Smooth muscle cell (in vitro differentiated cells): ENCODE data around the gene PCBP3. TPM values are rescaled to one million over a fixed set of nuclear protein-coding genes. Genes with fewer than 3 reads are reported as not detected.
A peak's percentile ranks its signal among the peaks of the same experiment; 100 is the strongest.

Source experiments
- DNase-seq: peaks from one replicate; lab custom pipeline; 2025; ENCODE audit not compliant: unreplicated experiment; lab: John Stamatoyannopoulos, UW
- H2AFZ ChIP-seq: fragments of 200-600 bp; sonication (generic); 2 replicates; pipeline ENCODE4 v1.6.0; 2016; ENCODE audit warnings: antibody characterized with exemption, low read depth, mild to moderate bottlenecking
- H3F3A ChIP-seq: fragments of 200-600 bp; sonication (generic); 2 replicates; pipeline ENCODE4 v1.6.0; 2017; ENCODE audit warnings: antibody characterized with exemption, low read depth
- H3K27ac ChIP-seq: fragments of 200-600 bp; sonication (generic); 2 replicates; pipeline ENCODE4 v1.5.1; 2016; ENCODE audit warnings: low read depth, mild to moderate bottlenecking
- H3K27me3 ChIP-seq: fragments of 200-600 bp; sonication (generic); 2 replicates; pipeline ENCODE4 v1.6.1; 2016; ENCODE audit warnings: low read depth, mild to moderate bottlenecking
- H3K36me3 ChIP-seq: fragments of 200-600 bp; sonication (generic); 2 replicates; pipeline ENCODE4 v1.5.1; 2016; ENCODE audit warnings: low read depth
- H3K4me1 ChIP-seq: fragments of 200-600 bp; sonication (generic); 2 replicates; pipeline ENCODE4 v1.5.1; 2016; ENCODE audit warnings: low read depth
- H3K4me2 ChIP-seq: fragments of 200-600 bp; sonication (generic); 2 replicates; pipeline ENCODE4 v1.6.0; 2016; ENCODE audit warnings: mild to moderate bottlenecking
- H3K4me3 ChIP-seq: fragments of 200-600 bp; sonication (generic); 2 replicates; pipeline ENCODE4 v1.5.1; 2016; ENCODE audit warnings: mild to moderate bottlenecking
- H3K79me2 ChIP-seq: fragments of 200-600 bp; sonication (generic); 2 replicates; pipeline ENCODE4 v1.6.0; 2016; ENCODE audit warnings: low read depth, mild to moderate bottlenecking
- H3K9ac ChIP-seq: fragments of 200-600 bp; sonication (generic); 2 replicates; pipeline ENCODE4 v1.6.0; 2016; ENCODE audit warnings: low read depth
- H3K9me3 ChIP-seq: fragments of 200-600 bp; sonication (generic); replicated peaks from 2 replicates; pipeline ENCODE4 v1.5.1; 2016; ENCODE audit warnings: low read depth
- H4K20me1 ChIP-seq: fragments of 200-600 bp; sonication (generic); 2 replicates; pipeline ENCODE4 v1.6.0; 2016; ENCODE audit warnings: low read depth
- WGBS: methylation state at CpG from one replicate; pipeline ENCODE4 v1.1.7; 2016; ENCODE audit warnings: low lambda C conversion rate; 5-methylcytosine and 5-hydroxymethylcytosine counted together
- polyA plus RNA-seq: library from polyadenylated mRNA; unstranded; fragments of >200 nt; fragmentation: Nextera tagmentation; extraction: Ambion mirVana; gene quantifications from 2 replicates; pipeline ENCODE4 v1.2.1, GENCODE V29; 2016
- total RNA-seq: library from RNA; depleted of rRNA; stranded (reverse); fragments of >200 nt; gene quantifications from 2 replicates; pipeline ENCODE4 v1.2.3, GENCODE V29; 2014
- TF ChIP-seq, protein P1 (sequence below): fragments of 200-600 bp; sonication (generic); IDR thresholded peaks from 2 replicates; pipeline ENCODE4 v1.5.1; 2017; ENCODE audit warnings: borderline replicate concordance, mild to moderate bottlenecking, antibody characterized with exemption; ENCODE audit not compliant: insufficient read depth, poor library complexity, severe bottlenecking

The PCBP3 gene
- total and polyA plus RNA-seq, 2 experiments from 2014 or later, result 8.9 to 23.1 TPM

DNA sequence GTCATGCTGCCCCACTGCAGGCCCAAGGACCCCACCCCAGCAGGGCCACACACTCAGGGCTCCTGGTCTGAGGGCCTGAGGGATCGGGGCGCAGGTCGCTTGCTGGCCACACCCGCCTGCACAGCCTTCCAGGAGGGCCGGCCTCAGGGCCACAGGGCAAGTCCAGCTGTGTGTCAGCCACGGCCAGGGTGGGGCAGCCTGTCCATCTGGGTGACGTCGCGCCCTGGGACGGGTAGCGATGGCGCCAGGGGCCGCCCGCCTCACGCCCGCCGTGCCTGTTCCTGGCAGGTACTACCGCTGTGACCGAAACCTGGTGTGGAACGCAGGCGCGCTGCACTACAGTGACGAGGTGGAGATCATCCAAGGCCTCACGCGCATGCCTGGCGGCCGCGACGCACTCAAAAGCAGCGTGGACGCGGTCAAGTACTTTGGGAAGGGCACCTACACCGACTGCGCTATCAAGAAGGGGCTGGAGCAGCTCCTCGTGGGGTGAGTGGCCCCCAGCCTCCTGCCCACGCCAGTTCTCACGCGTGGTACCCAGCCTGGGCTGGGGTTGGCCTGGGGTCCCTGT is 340.5 kb downstream of the PCBP3 start:
- no peak for DNase-seq
- H3K36me3 ChIP-seq, result no peaks in the 10 kb centered on the region
- peaks cover 69% of the 10 kb centered on the region for H3K79me2 ChIP-seq
- peaks cover 67% of the 10 kb centered on the region for H4K20me1 ChIP-seq
- H3K27ac ChIP-seq, result peak overlapping the region; percentile 70
- no peak overlapping the region for H2AFZ ChIP-seq
- H3K4me3 ChIP-seq, result peak overlapping the region; percentile 97
- WGBS, result 84% methylated on average over 38 of the region's 38 CpGs
- H3K9ac ChIP-seq, result peak overlapping the region; percentile 84
- H3K27me3 ChIP-seq, result no peaks in the 10 kb centered on the region
- TF ChIP-seq, protein P1, sequence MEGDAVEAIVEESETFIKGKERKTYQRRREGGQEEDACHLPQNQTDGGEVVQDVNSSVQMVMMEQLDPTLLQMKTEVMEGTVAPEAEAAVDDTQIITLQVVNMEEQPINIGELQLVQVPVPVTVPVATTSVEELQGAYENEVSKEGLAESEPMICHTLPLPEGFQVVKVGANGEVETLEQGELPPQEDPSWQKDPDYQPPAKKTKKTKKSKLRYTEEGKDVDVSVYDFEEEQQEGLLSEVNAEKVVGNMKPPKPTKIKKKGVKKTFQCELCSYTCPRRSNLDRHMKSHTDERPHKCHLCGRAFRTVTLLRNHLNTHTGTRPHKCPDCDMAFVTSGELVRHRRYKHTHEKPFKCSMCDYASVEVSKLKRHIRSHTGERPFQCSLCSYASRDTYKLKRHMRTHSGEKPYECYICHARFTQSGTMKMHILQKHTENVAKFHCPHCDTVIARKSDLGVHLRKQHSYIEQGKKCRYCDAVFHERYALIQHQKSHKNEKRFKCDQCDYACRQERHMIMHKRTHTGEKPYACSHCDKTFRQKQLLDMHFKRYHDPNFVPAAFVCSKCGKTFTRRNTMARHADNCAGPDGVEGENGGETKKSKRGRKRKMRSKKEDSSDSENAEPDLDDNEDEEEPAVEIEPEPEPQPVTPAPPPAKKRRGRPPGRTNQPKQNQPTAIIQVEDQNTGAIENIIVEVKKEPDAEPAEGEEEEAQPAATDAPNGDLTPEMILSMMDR, result no peak
- peaks cover 39% of the 10 kb centered on the region for H3F3A ChIP-seq
- peaks cover 12% of the 10 kb centered on the region for H3K4me1 ChIP-seq
- H3K4me2 ChIP-seq, result peak overlapping the region; percentile 99
- H3K9me3 ChIP-seq, result no peaks in the 10 kb centered on the region

DNA sequence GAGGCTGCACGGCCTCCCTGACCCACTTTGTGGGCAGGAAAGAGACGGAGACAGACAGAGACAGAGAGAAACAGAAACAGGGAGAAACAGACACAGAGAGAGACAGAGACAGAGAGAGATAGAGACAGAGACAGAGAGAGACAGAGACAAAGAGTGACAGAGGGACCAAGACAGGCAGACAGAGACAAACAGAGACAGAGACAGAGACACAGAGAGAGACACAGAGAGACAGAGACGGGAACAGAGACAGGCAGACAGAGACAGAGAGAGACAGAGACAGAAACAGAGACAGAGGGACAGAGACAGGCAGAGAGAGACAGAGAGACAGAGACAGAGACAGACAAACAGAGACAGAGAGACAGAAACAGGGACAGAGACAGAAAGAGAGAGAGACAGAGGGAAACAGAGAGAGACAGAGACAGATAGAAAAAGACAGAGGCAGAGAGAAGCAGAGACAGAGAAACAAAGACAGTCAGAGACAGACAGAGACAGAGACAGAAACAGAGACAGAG is 341.1 kb downstream of the PCBP3 start:
- Histone ChIP-seq H2AFZ (no peak overlapping the region), H3F3A (peaks cover 38% of the 10 kb centered on the region), H3K4me3 (peak overlapping the region; percentile 97), H3K4me2 (peak overlapping the region; percentile 99), H3K4me1 (peaks cover 12% of the 10 kb centered on the region), H3K27ac (peak overlapping the region; percentile 70), H3K9ac (peak overlapping the region; percentile 54), H3K27me3 (no peaks in the 10 kb centered on the region), H3K9me3 (no peaks in the 10 kb centered on the region), H3K36me3 (no peaks in the 10 kb centered on the region), H4K20me1 (peaks cover 72% of the 10 kb centered on the region), H3K79me2 (peaks cover 74% of the 10 kb centered on the region)
- no peak for DNase-seq
- 92% methylated on average over 3 of the region's 3 CpGs for WGBS
- TF ChIP-seq, protein P1, result no peak

DNA sequence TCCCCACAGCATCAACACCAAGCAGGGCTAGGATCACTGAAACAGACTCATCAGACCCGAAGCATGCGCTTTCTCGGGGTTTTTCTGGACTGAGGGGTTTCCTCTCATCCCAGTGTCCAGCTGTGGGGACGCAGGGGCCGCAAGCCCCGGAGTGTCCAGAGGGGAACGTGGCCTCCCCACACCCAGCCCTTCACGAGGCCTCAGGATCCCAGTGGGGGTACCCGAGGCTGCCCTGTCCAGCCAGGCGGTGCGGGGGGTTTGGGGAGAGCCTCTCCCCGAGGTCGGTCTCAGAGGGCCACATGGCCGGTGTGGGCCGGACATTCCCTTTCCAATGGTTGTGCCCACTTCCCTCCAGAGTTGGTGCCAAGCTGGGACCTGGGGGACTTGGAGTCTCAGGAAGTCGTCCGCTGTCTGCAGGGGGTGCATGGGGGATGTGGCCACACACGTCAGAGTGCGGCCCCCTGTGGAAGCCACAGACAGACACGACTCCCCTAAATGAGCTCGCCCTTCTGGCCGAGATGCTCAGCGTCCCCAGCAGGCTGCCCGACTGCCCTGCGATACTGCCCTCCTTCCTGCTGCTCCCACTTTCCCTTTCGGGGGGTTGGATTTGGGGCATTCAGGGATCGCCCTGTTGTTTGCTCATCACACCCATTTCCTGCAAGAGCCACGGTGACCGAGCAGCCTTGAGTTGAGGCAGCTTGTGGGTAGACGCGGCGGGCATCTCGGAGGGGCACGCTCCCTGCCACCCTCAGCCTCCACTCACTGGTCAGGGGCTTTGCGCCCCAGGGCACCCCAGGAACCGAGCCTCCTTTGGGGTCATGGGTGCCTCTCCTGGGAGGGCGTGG is 342.2 kb downstream of the PCBP3 start:
- H3K4me1 ChIP-seq, result peaks cover 12% of the 10 kb centered on the region
- H3K27me3 ChIP-seq, result no peaks in the 10 kb centered on the region
- peaks cover 83% of the 10 kb centered on the region for H3K79me2 ChIP-seq
- H3K4me3 ChIP-seq, result no peak overlapping the region
- no peak for DNase-seq
- TF ChIP-seq, protein P1, result no peak
- H3K9ac ChIP-seq, result peak overlapping the region; percentile 54
- 84% methylated on average over 32 of the region's 37 CpGs for WGBS
- peak overlapping the region; percentile 70 for H3K27ac ChIP-seq
- no peaks in the 10 kb centered on the region for H3K36me3 ChIP-seq
- no peaks in the 10 kb centered on the region for H3K9me3 ChIP-seq
- H4K20me1 ChIP-seq, result peaks cover 83% of the 10 kb centered on the region
- peaks cover 32% of the 10 kb centered on the region for H3F3A ChIP-seq
- H2AFZ ChIP-seq, result no peak overlapping the region
- H3K4me2 ChIP-seq, result peak overlapping the region; percentile 99
